ENCODE measurements around the gene GABBR2.

The GABBR2 gene

DNA sequence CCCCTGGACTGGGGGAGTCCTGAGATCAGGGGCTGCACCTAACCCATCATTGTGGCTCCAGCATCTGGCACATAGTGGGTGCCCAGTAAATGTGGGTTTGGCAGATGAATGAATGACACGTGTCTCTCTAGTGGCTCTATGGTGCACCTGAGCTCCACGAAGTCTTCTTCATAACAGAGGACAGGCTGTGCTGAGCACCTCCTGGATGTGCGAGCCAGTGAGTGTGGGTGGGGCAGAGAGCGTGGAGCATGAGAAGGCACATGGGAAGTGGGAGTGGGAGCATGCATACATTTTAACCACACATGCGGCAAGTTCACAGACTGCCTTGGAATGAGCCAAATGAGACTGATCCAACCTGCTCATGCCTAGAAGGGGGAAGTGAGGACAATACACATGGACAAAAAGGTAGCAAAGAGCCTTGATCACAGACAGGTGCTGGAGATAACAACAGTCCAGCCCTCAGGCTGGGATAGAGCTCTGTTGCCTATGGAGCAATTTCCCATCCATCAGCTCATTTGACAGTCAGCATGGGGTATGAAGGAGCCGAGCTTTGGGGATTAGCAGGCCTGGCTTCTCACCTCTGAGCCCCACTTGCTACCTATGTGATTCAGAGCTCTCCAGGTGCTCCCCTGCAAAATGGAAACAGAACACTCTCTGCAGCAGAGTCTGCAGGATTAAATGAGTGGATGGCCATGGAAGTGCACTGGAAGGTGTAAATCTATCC lies 377.0 kb downstream of the GABBR2 start:
- DNase-seq: no peak

GRCh38 chr9:98330831-98331230 lies 377.9 kb downstream of the GABBR2 start:
- no peak for DNase-seq

GRCh38 chr9:98329904-98330303 lies 378.8 kb downstream of the GABBR2 start:
- no peak for DNase-seq

- DNase-seq: no peak
These were observed 379.5 kb downstream of the GABBR2 start for GRCh38 chr9:98329281-98329680.

GRCh38 chr9:98328770-98329169 lies 380.0 kb downstream of the GABBR2 start:
- DNase-seq: no peak

DNA sequence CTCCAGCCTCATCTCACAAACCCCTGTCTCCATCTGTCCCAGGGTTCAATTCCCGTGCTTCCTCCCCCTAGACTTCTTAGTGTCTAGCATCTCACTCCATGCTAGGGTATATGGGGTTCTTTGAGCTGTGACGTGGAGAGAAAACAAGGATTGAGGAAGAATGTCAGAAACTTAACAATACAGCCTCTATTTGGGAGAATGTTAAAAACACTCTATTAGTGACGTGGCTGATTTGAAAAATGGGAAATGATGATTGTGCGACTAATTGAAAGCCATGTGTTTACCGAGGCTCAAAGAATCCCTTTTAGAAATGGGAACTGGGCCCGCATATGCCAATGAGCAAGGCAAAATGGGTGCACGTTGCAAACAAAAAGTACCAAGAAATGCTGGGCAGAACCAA lies 380.6 kb downstream of the GABBR2 start:
- DNase-seq: peak; percentile 2

DNA sequence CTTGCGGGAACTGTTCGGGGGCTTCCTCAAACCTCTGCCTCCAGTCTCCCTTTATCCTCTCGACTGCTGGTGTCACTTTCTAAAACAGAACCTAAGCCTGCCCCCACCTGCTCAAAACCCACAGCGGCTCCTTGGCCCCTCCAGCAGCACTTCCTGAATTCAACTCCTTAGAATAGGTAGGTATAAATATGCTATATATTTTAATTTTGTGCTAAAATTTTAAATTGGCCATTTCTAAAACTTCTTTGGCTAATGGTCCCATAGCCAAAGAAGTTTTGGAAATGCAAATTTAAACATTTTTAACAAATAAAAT lies 381.5 kb downstream of the GABBR2 start:
- DNase-seq: no peak

- peak; percentile 74 for DNase-seq
These were observed 382.1 kb downstream of the GABBR2 start for GRCh38 chr9:98326459-98327248.

- DNase-seq: peak; percentile 61
These were observed 383.9 kb downstream of the GABBR2 start for GRCh38 chr9:98324801-98325200.

GRCh38 chr9:98323831-98324135 lies 385.0 kb downstream of the GABBR2 start:
- DNase-seq: no peak

- DNase-seq: peak; percentile 63
These were observed 385.5 kb downstream of the GABBR2 start for GRCh38 chr9:98323051-98323830.

- no peak for DNase-seq
These were observed 387.5 kb downstream of the GABBR2 start for GRCh38 chr9:98321269-98321668.

DNA sequence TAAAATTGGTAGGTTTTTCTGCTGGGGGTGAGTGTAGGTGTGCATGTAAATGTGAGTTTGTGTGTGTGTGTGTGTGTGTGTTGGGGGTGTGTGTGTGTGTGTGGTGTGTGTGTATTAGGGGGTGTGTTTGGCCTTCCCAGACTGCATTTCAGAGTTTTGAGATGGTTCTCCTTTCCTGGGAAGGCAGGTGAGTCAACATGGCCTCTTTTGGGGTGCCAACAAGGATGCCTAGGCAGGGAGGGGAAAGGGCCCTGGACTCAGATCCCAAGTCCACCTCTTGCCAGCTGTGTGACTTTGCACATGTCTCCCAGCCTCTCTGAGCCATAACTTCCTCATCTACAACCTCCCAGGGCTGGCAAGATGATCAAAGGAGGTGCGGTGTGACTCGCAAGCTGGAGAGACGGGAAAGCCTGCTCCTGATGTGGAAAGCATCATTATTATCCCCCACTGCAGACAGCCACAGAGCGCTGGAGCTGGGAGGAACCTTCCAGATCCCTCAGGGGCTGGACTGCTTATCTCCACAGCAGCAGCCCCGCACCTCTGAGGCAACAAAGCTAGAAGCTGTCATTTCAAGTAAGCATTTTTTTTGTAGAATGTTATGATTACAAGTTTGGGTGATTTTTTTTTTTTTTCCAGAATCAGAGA lies 389.8 kb downstream of the GABBR2 start:
- no peak for DNase-seq

- DNase-seq: no peak
These were observed 390.5 kb downstream of the GABBR2 start for GRCh38 chr9:98318041-98318790.

DNA sequence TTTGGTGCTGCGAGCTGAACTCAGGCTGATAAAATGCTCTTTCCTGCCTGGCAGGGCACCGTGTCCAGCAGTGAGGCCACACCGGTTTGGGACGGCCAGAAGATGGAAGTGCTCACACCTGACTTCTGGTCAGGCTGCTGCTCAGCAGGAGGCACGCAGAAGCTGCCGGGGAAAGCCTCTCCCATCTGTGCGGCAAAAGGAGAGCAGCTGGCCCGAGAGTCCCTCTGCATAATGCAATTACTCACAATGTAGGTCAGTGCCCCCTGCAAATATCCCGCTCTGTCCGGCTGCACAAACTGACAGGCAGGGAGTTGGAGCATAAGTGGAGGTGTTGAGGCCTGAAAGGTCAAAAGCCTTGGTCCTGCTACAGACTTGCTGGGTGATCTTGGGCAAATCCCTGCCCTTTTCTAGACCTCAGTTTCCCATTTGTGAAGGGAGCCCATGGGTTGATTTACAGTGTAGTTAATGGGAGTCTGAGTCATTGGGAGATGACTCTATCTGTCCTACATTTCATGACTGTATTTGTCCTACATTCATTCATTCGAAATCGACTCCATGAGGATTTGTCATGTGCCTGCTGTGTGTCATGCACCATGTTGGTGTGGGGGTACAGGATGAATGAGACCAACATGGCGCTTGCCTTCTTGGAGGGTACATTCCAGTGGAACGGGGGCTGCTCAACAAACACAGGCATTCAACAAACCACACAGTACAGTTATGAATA lies 391.4 kb downstream of the GABBR2 start:
- no peak for DNase-seq

DNA sequence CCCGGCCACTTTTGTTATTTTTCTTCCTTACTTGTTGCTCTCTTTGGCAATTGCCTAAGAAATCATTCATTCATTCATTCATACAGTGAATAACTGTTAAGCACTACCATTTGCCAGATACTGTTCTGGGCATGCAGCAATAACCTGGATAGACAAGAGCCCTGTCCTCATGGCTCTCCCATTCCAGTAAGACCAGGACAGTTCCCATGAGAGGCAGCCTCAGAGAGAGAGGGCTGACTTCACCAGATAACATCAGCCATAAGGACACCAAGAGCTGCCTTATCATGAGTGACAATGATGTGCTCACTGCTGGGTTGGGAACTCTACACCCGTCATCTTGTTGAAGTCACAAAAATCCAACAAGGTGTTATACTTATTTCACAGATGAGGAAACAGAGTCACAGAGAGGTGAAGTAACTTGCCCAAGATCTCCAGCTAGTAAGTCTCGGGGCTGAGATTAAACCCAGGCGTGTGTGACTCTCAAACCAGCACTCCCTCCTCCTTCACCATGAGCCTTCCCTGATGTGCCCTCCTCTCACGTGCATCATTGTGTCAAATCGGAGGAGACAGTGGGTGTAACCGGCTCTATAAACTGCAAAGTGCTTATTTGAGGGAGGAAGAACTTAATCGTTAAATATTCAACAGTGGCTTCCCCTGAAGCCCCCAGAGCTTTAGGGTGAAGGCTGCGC lies 392.1 kb downstream of the GABBR2 start:
- DNase-seq: no peak

- DNase-seq: peak; percentile 79
These were observed 393.1 kb downstream of the GABBR2 start for GRCh38 chr9:98315551-98316060.

- DNase-seq: no peak
These were observed 393.7 kb downstream of the GABBR2 start for GRCh38 chr9:98315067-98315453.

DNA sequence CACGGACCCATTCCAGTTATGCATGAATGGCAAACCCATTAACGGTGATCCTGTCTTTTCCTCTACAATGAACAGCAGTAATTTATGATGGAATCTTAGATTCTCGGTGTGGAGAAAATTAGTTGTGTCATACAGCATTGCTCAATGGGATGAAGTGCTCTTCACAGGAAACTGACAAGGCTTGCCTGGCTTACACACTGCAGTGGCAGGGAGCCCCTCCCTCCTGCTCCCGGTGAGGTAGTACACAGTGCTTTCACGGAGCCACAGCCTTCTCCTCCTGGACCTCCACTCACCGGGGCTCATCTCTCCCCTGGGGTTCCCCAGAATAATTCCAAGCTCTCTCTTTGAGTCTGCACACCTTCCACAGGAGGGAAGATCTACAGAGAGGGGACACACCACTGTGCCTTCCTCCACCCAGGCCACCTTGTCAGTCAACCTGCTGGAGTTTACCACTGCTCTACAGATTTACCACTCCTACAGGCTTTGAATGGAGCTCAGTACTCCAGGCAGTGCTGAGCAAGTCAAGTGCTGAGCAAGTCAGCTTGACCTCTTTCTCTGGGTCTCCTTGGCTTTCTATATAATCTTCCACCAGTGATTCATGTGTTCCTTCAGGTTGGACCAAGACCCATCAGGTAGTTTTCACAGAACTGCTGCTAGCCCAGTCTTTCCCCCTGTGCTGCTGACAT lies 394.2 kb downstream of the GABBR2 start:
- peak; percentile 63 for DNase-seq

- no peak for DNase-seq
These were observed 396.4 kb downstream of the GABBR2 start for GRCh38 chr9:98312365-98312764.

DNA sequence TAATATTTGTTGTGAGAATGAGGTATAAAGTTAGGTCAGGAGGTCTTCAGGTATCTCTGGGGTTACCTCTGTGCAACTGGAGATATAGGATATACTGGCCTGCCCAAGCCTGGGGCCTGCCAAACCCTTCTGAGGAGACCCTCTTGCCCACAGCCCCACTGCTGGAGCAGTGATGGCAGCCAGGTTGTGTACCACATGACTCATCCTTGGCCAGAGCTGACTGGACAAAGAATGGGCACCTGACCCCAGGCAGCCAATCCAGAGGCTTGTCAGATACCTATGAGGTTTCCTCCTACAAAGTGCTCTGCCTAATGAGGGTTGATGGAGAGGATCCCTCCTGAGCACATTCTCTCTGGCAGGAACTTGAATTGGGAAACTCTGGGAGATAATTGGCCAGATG lies 397.2 kb downstream of the GABBR2 start:
- DNase-seq: no peak

Data from MV-4-11 (cell line).